Mucosa of rectum (tissue), 2 donors: ENCODE results near the gene LSMEM2.

Experiments used
- H3K27ac ChIP-seq, 2 donors: one replicate each; pipeline ENCODE4 v1.7.0; 2013; ENCODE audit warnings: inconsistent platforms in 2 of 2, low read depth in 2 of 2, low read length in 2 of 2
- H3K27me3 ChIP-seq, 2 donors: one replicate each; pipeline ENCODE4 v1.7.0; 2013; ENCODE audit warnings: low read length in 2 of 2; ENCODE audit not compliant: control insufficient read depth in 2 of 2, insufficient read depth in 2 of 2
- H3K36me3 ChIP-seq, 2 donors: one replicate each; pipeline ENCODE4 v1.7.0; 2013; ENCODE audit warnings: low read length in 2 of 2; ENCODE audit not compliant: control insufficient read depth in 2 of 2, insufficient read depth in 2 of 2
- H3K4me1 ChIP-seq, 2 donors: one replicate each; pipeline ENCODE4 v1.7.0; 2013; ENCODE audit warnings: low read length in 2 of 2, mild to moderate bottlenecking in 1 of 2; ENCODE audit not compliant: control insufficient read depth in 2 of 2, insufficient read depth in 2 of 2
- H3K4me3 ChIP-seq, 2 donors: one replicate each; pipeline ENCODE4 v1.7.0; 2013; ENCODE audit warnings: low read length in 2 of 2
- H3K9ac ChIP-seq, 2 donors: one replicate each; pipeline ENCODE4 v1.7.0; 2013; ENCODE audit warnings: low read length in 2 of 2, low read depth in 1 of 2, mild to moderate bottlenecking in 1 of 2
- H3K9me3 ChIP-seq, 2 donors: one replicate each; pipeline ENCODE4 v1.7.0; 2013; ENCODE audit warnings: low read length in 2 of 2; ENCODE audit not compliant: control insufficient read depth in 2 of 2
- donor health status: healthy.
- donor health status: Normal muscosa, but diverticular disease.

LSMEM2 gene

GRCh38 chr3:50297896-50298725, 19.2 kb downstream of the LSMEM2 start:
- Histone ChIP-seq H3K27ac (peak overlapping the region; percentile 96 to 97), H3K9me3 (no peaks in the 10 kb centered on the region), H3K36me3 (no peaks in the 10 kb centered on the region), H3K4me1 (peaks cover 28 to 30% of the 10 kb centered on the region in 2 donors), H3K4me3 (peak overlapping the region; percentile 87 to 91), H3K27me3 (no peaks in the 10 kb centered on the region), H3K9ac (peak overlapping the region; percentile 90 to 99)

- Histone ChIP-seq H3K9ac (peak within 1 kb of the TSS; percentile 90 to 99), H3K9me3 (no peaks in the 10 kb centered on the region), H3K27ac (peak within 1 kb of the TSS; percentile 96 to 97), H3K27me3 (no peaks in the 10 kb centered on the region), H3K4me1 (peaks cover 28 to 34% of the 10 kb centered on the region in 2 donors), H3K4me3 (peak within 1 kb of the TSS; percentile 87 to 91), H3K36me3 (no peaks in the 10 kb centered on the region)
These were observed 20.1 kb downstream of the LSMEM2 start, which contains the start of the genes HYAL3 and NAA80 for GRCh38 chr3:50298836-50299637. TSS of gene HYAL3 (minus strand) at chr3:50299405. CDS start at chr3:50295602, 3,803 bp downstream. TSS of gene NAA80 (minus strand) at chr3:50299405. CDS start at chr3:50297463, 1,942 bp downstream.

GRCh38 chr3:50299638-50299928, 20.7 kb downstream of the LSMEM2 start:
- no peaks in the 10 kb centered on the region for H3K36me3 ChIP-seq
- peak overlapping the region; percentile 66 to 70 for H3K4me3 ChIP-seq
- H3K9me3 ChIP-seq: no peaks in the 10 kb centered on the region
- H3K27me3 ChIP-seq: no peaks in the 10 kb centered on the region
- peak overlapping the region; percentile 69 to 82 for H3K9ac ChIP-seq
- H3K4me1 ChIP-seq: peaks cover 28 to 34% of the 10 kb centered on the region in 2 donors
- peak overlapping the region; percentile 88 to 93 for H3K27ac ChIP-seq

- peak overlapping the region; percentile 69 to 82 for H3K9ac ChIP-seq
- no peaks in the 10 kb centered on the region for H3K9me3 ChIP-seq
- no peaks in the 10 kb centered on the region for H3K36me3 ChIP-seq
- H3K4me3 ChIP-seq: peak overlapping the region; percentile 66 to 70
- peak overlapping the region; percentile 88 to 93 for H3K27ac ChIP-seq
- H3K4me1 ChIP-seq: peaks cover 28 to 34% of the 10 kb centered on the region in 2 donors
- H3K27me3 ChIP-seq: no peaks in the 10 kb centered on the region
These were observed 21.2 kb downstream of the LSMEM2 start for GRCh38 chr3:50299929-50300680.

- Histone ChIP-seq H3K4me3 (peak overlapping the region in 1 of 2 donors; percentile 66), H3K27me3 (no peaks in the 10 kb centered on the region), H3K9me3 (no peaks in the 10 kb centered on the region), H3K9ac (peak overlapping the region; percentile 69 to 82), H3K4me1 (peaks cover 28 to 34% of the 10 kb centered on the region in 2 donors), H3K27ac (peak overlapping the region; percentile 88 to 93), H3K36me3 (no peaks in the 10 kb centered on the region)
These were observed 21.9 kb downstream of the LSMEM2 start for GRCh38 chr3:50300681-50301254.

GRCh38 chr3:50302095-50303012, 23.5 kb downstream of the LSMEM2 start:
- no peak overlapping the region for H3K9ac ChIP-seq
- H3K9me3 ChIP-seq: no peaks in the 10 kb centered on the region
- peak overlapping the region in 1 of 2 donors; percentile 19 for H3K27ac ChIP-seq
- H3K4me3 ChIP-seq: no peak overlapping the region
- no peaks in the 10 kb centered on the region for H3K36me3 ChIP-seq
- H3K27me3 ChIP-seq: no peaks in the 10 kb centered on the region
- H3K4me1 ChIP-seq: peaks cover 28 to 34% of the 10 kb centered on the region in 2 donors

GRCh38 chr3:50303013-50303815, 24.3 kb downstream of the LSMEM2 start, which contains the start of gene HYAL1:
TSS of gene HYAL1 (minus strand) at chr3:50303574. CDS start at chr3:50302956, 618 bp downstream.
- H3K36me3 ChIP-seq: no peaks in the 10 kb centered on the region
- no peaks in the 10 kb centered on the region for H3K27me3 ChIP-seq
- H3K4me3 ChIP-seq: no peak within 1 kb of the TSS
- H3K27ac ChIP-seq: peak within 1 kb of the TSS; percentile 19 to 58
- no peaks in the 10 kb centered on the region for H3K9me3 ChIP-seq
- peaks cover 25 to 31% of the 10 kb centered on the region in 2 donors for H3K4me1 ChIP-seq
- H3K9ac ChIP-seq: peak within 1 kb of the TSS in 1 of 2 donors; percentile 61

GRCh38 chr3:50304601-50305000, 25.7 kb downstream of the LSMEM2 start:
- Histone ChIP-seq H3K4me3 (no peak overlapping the region), H3K27me3 (no peaks in the 10 kb centered on the region), H3K9me3 (no peaks in the 10 kb centered on the region), H3K36me3 (no peaks in the 10 kb centered on the region), H3K27ac (no peak overlapping the region), H3K9ac (no peak overlapping the region), H3K4me1 (peaks cover 16 to 21% of the 10 kb centered on the region in 2 donors)
